GM13977 (cell line): ENCODE results near the gene OR5A1.

Experiments used
- DNase-seq: peaks from one replicate; pipeline ENCODE4 v3.0.0; 2012; ENCODE audit warnings: low spot score
- CTCF ChIP-seq: IDR thresholded peaks from 2 replicates; pipeline ENCODE4 v1.5.1; 2012; ENCODE audit warnings: mild to moderate bottlenecking, control low read depth; ENCODE audit not compliant: insufficient read depth; ENCODE audit errors: extremely low read depth, missing control alignments
- in situ Hi-C: fragments of 300-500 bp; cut with MboI; formaldehyde crosslinking; loops from one replicate; pipeline ENCODE4 v1.12.0; 2022; ENCODE audit warnings: low sequenced_read_pairs, low pct_unique_long_range_greater_than_20kb, mixed read lengths, inconsistent platforms; ENCODE audit not compliant: unreplicated experiment

OR5A1 gene

GRCh38 chr11:59436169-59436568, at the start of gene OR5A1:
TSS of gene OR5A1 (plus strand) at chr11:59436469. CDS start at chr11:59443169, 6,700 bp downstream.
- in situ Hi-C loops = no loop called here
- no peak for TF ChIP-seq CTCF
- no peak for DNase-seq

- no peak for DNase-seq
- TF ChIP-seq CTCF = no peak
- in situ Hi-C loops = no loop called here
These were observed 42.1 kb upstream of the OR5A1 start for GRCh38 chr11:59394186-59394585.

- no peak for DNase-seq
- TF ChIP-seq CTCF = no peak
- in situ Hi-C loops = no loop called here
These were observed 35.6 kb upstream of the OR5A1 start for GRCh38 chr11:59400461-59401261.

GRCh38 chr11:59401262-59401552, 35.1 kb upstream of the OR5A1 start:
- TF ChIP-seq CTCF = no peak
- DNase-seq = no peak
- in situ Hi-C loops = no loop called here

- DNase-seq = no peak
These were observed 32.7 kb upstream of the OR5A1 start for GRCh38 chr11:59403546-59403945.

GRCh38 chr11:59413646-59414045, 22.6 kb upstream of the OR5A1 start:
- TF ChIP-seq CTCF = no peak
- DNase-seq = no peak
- in situ Hi-C loops = no loop called here

More at GRCh38 chr11:59403546-59403945, 32.7 kb upstream of the OR5A1 start:
- in situ Hi-C loops = no loop called here
- TF ChIP-seq CTCF = no peak
